Erythroblast (primary cell): Measurements from ENCODE around the gene TMEFF2.

ENCODE experiments used
- DNase-seq, 2 experiments: peaks; one replicate each; lab custom pipeline; 2025; lab: John Stamatoyannopoulos, UW
- GATA1 ChIP-seq: IDR thresholded peaks from 2 replicates; pipeline ENCODE4 v1.6.1; 2011; ENCODE audit warnings: low read depth, mild to moderate bottlenecking, control low read depth, low read length, moderate library complexity
- POLR2A ChIP-seq: IDR thresholded peaks from 2 replicates; pipeline ENCODE4 v1.6.1; 2011; ENCODE audit warnings: mild to moderate bottlenecking, low read length

Gene TMEFF2

DNA sequence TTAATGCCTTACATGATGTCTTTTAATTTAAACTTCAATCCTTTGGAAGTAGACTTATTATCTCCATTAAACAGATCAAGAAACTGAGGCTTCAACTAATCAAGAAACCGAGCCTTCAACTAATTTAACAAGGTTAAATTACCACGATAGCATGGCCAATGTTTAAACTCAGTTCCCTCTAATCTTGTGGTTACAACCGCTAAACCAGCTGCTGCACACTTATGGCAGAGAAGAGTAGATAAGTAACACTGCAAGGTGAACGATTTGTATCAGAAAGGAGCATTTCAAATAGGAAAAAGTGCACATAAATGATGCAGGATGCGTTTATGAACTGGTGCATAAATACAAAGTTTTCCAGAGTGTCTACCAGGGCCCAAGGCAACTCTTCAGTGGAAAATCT is 203.3 kb downstream of the TMEFF2 start:
- DNase-seq: peak in 1 of 2 experiments; percentile 3
- TF ChIP-seq GATA1 (no peak), POLR2A (no peak)

DNA sequence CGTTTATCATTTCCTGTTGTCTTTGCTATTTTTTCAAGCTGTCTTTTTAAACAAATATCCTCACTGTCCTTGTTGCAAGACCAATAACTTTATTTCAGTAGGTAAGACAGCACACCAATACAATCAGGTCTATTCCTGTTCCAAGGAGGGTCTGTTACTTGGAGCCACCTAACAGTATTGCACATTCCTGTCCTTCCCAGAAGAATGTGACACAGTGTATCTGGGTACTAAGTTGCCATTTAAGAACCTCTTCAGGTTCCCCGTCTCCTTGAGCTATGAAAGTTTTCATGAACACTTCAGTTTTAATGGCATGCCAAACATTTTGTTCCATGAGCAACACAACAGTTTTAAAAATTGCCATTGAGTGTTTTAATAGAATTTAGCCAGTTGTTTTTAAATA is 209.0 kb downstream of the TMEFF2 start:
- no peak for DNase-seq
- no peak for TF ChIP-seq GATA1
- no peak for TF ChIP-seq POLR2A

DNA sequence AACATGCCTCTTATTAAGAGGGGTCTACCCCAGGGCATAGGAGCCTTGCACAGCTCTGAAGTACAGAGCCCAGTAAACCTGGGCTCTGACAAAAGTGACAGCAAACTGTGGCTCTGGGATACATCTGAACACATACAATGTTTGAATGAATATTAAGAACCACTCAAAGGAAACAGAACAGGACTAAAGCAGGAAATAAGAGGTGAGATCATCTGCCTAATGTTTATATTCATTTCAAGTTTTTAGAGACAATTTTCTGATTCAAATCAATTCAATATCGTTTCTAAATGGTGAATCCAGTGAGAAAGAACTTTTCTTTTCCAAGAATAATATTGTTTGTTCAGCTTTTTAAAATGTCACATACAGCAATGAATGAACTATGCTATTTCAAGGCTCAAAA is 211.1 kb downstream of the TMEFF2 start:
- DNase-seq: no peak
- TF ChIP-seq POLR2A (no peak), GATA1 (no peak)

DNA sequence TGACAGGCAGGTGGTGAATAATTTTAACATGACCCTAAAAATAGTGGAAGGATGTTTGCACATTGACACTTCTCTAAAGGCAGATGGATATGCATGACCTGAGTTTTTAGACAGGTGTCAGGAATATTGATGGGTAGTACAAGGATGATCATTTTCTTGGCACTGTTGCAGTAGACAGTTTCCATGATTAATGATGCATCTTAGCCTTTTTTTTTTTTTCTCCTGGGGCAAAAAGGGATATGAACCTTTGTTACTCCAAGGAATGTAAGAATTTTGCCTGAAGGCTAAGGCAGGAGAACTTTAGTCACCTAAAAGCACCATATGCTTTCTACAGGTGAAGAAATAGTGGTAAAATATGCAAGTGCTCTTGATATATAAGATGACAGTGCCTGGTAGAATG is 211.5 kb downstream of the TMEFF2 start:
- no peak for DNase-seq
- TF ChIP-seq GATA1: no peak
- no peak for TF ChIP-seq POLR2A

DNA sequence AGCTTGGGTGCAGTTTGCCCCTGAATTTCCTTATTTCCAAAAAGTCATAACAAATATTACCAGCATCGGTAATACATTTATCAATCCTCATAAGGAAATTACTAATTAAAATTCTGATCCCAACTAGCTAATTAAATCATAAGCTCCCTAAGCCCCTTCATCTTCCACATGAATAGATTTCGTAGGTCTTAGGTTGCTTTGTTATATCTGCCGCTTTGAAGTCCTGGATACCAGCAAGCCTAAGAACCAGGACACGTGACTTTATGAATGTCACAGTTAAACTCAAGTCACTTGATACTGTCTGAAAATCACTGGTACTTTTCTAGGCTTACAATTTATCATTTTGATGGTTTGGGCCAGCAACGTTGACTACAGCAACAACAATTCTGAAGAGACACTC is 213.0 kb downstream of the TMEFF2 start:
- no peak for DNase-seq

DNA sequence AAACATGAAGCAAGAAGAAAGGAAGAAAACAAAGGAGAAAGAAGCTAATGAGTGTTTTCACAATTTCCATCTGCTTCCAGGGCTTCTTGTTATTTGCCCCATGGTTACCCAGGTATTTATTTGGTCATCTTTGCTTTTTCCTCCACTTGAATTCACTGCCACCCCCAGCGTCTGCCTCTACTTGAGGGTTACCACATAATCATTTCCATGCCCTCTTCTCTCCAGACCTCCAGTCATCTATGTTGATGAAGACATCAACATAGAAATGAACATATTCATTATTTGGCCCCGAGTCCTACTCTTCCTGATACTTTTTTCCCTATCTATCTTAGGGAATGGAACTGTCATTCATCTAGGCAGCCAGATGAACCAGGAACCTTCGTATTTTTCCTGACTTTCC is 214.2 kb downstream of the TMEFF2 start:
- DNase-seq: no peak
- no peak for TF ChIP-seq POLR2A
- no peak for TF ChIP-seq GATA1

More for the DNA sequence above, 213.0 kb downstream of the TMEFF2 start:
- TF ChIP-seq GATA1: no peak
- no peak for TF ChIP-seq POLR2A

DNA sequence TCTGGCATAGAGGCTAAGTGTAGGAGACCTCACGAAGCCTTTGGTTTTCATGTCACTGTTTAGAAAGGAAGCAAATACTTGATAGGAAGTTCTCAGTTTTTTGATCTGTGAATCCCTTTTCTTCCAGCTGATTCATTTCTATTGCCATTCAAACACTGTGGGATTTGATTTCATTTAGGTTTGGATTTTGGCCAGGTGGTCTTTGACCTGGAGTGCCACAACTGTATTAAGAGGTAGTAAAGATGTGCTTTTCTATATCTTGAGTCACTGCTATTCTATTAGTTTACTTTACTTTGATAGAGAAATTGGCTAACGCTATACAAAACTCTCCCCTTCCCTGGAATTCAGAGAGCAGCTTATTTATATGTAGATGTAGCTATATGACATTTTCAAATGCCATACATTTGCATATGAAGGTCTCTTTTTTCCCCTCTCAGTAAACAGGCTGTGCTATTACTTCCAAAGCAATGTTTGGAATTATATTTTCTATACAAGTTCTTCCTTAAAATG is 215.5 kb downstream of the TMEFF2 start:
- DNase-seq: no peak
- TF ChIP-seq POLR2A (no peak), GATA1 (no peak)

DNA sequence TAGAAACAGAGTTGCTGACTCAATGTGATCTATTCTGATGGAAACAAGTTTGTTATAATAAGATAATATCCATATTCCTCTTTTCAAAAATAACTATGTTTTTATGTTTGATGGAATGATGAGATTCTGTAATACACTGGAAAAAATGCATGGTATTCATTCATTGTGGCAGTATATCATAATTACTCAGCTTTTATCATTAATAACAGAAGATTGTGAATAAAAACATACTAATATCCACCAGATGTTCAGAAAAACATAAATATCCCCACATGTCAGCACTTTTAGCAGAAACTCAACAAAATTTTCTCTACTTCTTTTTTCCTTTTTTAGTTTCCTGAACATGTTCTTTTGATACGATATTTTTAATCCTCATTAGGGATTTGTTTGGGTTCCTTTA is 217.0 kb downstream of the TMEFF2 start:
- TF ChIP-seq POLR2A (no peak), GATA1 (no peak)
- DNase-seq: no peak

DNA sequence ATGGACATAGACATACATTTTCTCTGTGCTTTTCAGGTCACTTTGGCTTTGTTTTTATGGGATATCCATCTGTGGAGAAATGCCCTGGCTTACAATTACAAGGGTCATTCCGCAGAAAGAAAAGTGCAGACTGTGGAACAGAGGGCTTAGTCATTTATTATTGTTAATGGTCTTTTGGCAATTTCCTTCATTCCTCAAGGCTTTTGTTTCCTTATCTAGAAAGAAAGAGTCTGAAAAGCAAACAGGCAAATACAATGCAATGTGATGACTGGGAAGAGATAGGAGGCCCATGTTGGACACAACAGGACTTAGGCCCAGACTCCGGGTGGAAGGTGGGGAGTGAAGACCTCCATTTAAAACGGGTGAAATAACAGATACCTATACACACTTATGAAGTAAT is 218.3 kb downstream of the TMEFF2 start:
- TF ChIP-seq POLR2A: no peak
- no peak for TF ChIP-seq GATA1
- no peak for DNase-seq

DNA sequence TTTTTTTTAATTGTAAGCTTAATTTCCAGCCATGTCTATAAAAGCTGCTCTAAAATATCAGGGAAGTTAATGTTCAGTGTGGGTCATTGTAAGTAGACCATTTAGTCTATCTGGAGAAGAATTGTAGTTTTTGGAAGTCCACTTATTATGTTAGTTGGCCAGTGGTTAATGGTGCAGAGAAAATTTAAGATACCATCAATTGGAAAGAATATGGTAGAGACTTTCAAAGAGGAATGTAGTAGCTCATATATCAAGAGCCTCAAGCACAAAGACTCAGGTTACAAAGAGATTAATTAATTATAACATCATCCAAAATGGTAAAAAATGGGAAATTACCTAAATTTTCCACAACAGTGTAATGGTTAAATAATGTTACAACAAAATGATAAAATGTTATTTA is 220.1 kb downstream of the TMEFF2 start:
- no peak for TF ChIP-seq POLR2A
- DNase-seq: no peak

DNA sequence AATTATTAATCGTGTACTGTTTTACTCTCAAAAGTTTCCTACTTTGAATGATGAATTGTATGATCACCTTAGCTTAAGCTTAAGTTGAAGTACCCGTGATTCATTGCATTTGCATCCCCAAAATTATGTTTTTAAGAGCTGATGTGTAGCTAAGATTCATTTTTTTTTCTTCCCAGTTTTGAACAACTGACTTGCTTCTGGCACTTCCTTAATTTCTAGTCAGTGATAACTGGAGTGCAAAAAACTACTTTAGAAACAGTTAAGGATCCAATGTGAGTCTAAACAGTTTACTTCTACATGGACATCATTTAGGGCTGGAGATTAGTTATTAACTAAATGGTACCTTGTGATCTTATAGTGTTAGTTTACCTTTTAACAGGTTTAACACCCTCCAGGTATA is 223.9 kb downstream of the TMEFF2 start:
- DNase-seq: no peak
- TF ChIP-seq POLR2A: no peak
- TF ChIP-seq GATA1: no peak

DNA sequence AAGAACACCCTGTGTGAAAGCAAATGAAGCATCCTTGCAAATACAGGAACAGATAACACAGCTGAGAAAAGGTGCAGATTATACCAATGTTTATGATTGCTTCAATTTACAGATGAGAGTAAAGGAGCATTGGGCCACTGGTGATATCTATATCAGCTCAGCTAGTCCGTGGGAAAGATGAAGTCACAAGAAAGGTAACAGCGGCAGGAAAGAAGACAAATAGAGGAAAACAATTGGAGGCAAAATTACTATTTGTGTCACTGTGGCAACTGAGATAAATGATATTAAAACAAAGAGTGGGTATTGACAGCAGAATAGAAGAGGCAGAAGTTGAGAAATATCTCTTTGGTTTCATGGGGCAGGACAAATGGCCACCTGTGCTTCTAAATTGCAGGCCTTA is 226.6 kb downstream of the TMEFF2 start:
- no peak for DNase-seq

DNA sequence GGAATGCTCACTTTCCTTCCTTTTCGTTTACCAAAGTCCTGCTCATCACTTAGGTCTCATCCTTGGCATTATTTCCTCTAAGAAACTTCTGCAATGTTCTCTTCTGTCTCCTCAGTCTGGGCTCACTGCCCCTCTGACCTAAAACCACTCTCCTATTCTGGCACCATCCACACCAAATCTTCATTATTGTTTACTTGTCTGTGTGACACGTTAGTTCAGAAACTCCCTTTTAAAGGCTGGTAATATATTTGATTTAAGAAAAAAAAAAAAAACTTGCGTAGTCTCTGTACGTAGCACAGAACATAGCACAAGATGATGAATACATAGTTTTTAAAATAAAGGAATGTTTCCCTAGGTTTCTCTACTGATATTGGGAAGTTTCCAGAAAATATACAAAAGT is 229.0 kb downstream of the TMEFF2 start:
- no peak for TF ChIP-seq GATA1

More for the DNA sequence above, 226.6 kb downstream of the TMEFF2 start:
- TF ChIP-seq POLR2A (no peak), GATA1 (no peak)

DNA sequence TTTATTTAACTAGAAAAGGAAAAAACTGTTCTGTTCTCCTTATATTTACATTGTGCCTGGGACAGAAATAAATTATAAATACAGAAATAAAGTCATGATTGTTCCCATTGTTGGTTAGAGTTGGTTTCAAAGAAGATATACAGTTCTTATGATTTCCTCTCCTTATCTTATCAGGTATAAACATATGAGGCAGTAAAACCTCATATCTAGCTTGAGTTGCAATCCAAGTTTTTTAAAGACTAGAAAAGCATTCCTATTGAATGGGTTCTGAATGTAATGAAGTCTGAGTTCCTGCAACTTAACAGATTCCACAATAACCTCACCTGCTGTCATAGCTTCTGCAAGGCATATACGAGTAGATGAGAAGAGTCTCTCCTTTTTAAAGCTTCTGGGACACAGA is 233.2 kb downstream of the TMEFF2 start:
- TF ChIP-seq POLR2A (no peak), GATA1 (no peak)
- peak in 1 of 2 experiments; percentile 39 for DNase-seq

More for the DNA sequence above, 229.0 kb downstream of the TMEFF2 start:
- no peak for DNase-seq

DNA sequence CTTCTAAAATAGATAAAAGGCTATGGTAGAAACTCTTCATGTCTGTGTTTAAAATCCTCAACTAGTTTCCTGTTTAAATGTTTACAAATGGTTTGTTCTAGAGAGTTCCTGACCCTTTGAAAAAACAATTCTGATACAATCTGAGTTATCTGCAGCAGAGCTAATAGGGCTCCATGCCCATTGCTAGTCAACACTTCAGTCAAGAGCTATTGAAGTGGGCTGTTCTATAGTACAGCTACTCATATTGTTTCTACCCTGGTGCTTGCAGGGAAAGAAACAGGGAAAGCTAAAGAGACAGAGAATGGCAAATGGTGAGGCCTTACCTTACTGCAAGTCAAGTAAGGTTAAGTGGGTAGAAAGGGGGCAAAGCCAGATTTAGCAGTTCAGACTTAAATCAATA is 235.5 kb downstream of the TMEFF2 start:
- TF ChIP-seq GATA1: no peak
- no peak for DNase-seq
